ENCODE measurements around the gene DHRS7B.

DNA sequence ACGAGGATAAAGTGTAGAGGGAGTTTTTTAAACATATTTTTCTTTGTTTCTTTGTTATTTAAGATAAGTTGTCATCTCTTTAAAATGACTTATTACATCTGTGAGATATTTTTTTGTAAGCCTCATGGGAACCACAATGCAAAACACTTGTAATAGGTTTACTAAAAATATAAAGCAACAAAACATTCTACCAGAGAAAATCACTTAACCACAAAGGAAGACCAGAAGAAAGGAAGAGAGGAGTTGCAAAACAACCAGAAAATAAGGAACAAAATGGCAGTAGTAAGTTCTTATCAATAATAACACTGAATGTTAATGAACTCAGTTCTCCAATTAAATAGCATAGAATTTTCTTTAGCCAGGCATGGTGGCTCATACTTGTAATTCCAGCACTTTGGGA lies 22.9 kb downstream of the DHRS7B start:
- TF ChIP-seq, protein P1, sequence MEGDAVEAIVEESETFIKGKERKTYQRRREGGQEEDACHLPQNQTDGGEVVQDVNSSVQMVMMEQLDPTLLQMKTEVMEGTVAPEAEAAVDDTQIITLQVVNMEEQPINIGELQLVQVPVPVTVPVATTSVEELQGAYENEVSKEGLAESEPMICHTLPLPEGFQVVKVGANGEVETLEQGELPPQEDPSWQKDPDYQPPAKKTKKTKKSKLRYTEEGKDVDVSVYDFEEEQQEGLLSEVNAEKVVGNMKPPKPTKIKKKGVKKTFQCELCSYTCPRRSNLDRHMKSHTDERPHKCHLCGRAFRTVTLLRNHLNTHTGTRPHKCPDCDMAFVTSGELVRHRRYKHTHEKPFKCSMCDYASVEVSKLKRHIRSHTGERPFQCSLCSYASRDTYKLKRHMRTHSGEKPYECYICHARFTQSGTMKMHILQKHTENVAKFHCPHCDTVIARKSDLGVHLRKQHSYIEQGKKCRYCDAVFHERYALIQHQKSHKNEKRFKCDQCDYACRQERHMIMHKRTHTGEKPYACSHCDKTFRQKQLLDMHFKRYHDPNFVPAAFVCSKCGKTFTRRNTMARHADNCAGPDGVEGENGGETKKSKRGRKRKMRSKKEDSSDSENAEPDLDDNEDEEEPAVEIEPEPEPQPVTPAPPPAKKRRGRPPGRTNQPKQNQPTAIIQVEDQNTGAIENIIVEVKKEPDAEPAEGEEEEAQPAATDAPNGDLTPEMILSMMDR (IDR thresholded peaks at IDR 0.05; ENCODE audit: low read depth, low read length), result no peak
- TF ChIP-seq POLR2A (IDR thresholded peaks at IDR 0.05; ENCODE audit: extremely low read depth, insufficient read length), result no peak
- TF ChIP-seq, protein P2, sequence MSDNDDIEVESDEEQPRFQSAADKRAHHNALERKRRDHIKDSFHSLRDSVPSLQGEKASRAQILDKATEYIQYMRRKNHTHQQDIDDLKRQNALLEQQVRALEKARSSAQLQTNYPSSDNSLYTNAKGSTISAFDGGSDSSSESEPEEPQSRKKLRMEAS (IDR thresholded peaks at IDR 0.05; ENCODE audit: low read depth, low read length), result no peak
